BLaER1 treated with 17β-estradiol and CSF1 and Interleukin-3, amounts not matched to agents 10 nM and 100 nM (cell line): ENCODE results near the gene CUL1.

ENCODE experiments used
- H3K27ac ChIP-seq, 11 experiments: shearing (Covaris generic); formaldehyde crosslinking; 2 replicates each; pipeline ENCODE4 v1.8.1; 2022
- H3K27me3 ChIP-seq, 11 experiments: shearing (Covaris generic); formaldehyde crosslinking; 2 replicates each; pipeline ENCODE4 v1.8.1; 2022
- H3K36me3 ChIP-seq, 11 experiments: shearing (Covaris generic); formaldehyde crosslinking; 2 replicates each; pipeline ENCODE4 v1.8.1; 2022
- H3K4me1 ChIP-seq, 10 experiments: shearing (Covaris generic); formaldehyde crosslinking; 2 replicates each; pipeline ENCODE4 v1.8.1; 2022
- H3K4me2 ChIP-seq, 11 experiments: shearing (Covaris generic); formaldehyde crosslinking; 2 replicates each; pipeline ENCODE4 v1.8.1; 2022
- H3K4me3 ChIP-seq, 10 experiments: shearing (Covaris generic); formaldehyde crosslinking; 2 replicates each; pipeline ENCODE4 v1.8.1; 2022
- H3K9ac ChIP-seq, 11 experiments: shearing (Covaris generic); formaldehyde crosslinking; 2 replicates each; pipeline ENCODE4 v1.8.1; 2022
- H3K9me3 ChIP-seq, 11 experiments: shearing (Covaris generic); formaldehyde crosslinking; replicated peaks in 1 of 11; 2 replicates each; pipeline ENCODE4 v1.8.1; 2022
- H4K20me1 ChIP-seq, 11 experiments: shearing (Covaris generic); formaldehyde crosslinking; 2 replicates each; pipeline ENCODE4 v1.8.1; 2022
- Cebpa-rat ChIP-seq, 11 experiments: shearing (Covaris generic); IDR thresholded peaks; 2 replicates each; pipeline ENCODE4 v1.8.1; 2022

Gene CUL1

GRCh38 chr7:148717266-148717793, 18.6 kb downstream of the CUL1 start:
- no peak overlapping the region for H3K9ac ChIP-seq
- H3K4me3 ChIP-seq: no peak overlapping the region
- TF ChIP-seq Cebpa-rat (IDR thresholded peaks at IDR 0.05): no peak
- peaks cover 0 to 40% (median 26%) of the 10 kb centered on the region in 11 experiments; a peak in 19 of 22 replicates for H3K9me3 ChIP-seq
- peaks cover 8 to 42% (median 15%) of the 10 kb centered on the region in 10 experiments for H3K4me1 ChIP-seq
- H4K20me1 ChIP-seq: peaks cover 89 to 100% (median 100%) of the 10 kb centered on the region in 11 experiments
- no peak overlapping the region for H3K27ac ChIP-seq
- peaks cover 16 to 70% (median 38%) of the 10 kb centered on the region in 11 experiments; a peak in 20 of 22 replicates for H3K36me3 ChIP-seq
- H3K27me3 ChIP-seq: no peaks in the 10 kb centered on the region
- no peak overlapping the region for H3K4me2 ChIP-seq

GRCh38 chr7:148718431-148718830, 19.7 kb downstream of the CUL1 start:
- peaks cover 18 to 41% (median 25%) of the 10 kb centered on the region in 10 experiments for H3K4me1 ChIP-seq
- no peak overlapping the region for H3K27ac ChIP-seq
- TF ChIP-seq Cebpa-rat (IDR thresholded peaks at IDR 0.05): no peak
- H4K20me1 ChIP-seq: peaks cover 89 to 100% (median 100%) of the 10 kb centered on the region in 11 experiments
- no peaks in the 10 kb centered on the region for H3K27me3 ChIP-seq
- H3K9ac ChIP-seq: no peak overlapping the region
- H3K4me2 ChIP-seq: no peak overlapping the region
- no peak overlapping the region for H3K4me3 ChIP-seq
- H3K36me3 ChIP-seq: peaks cover 16 to 71% (median 45%) of the 10 kb centered on the region in 11 experiments; a peak in 20 of 22 replicates
- H3K9me3 ChIP-seq: peaks cover 0 to 50% (median 30%) of the 10 kb centered on the region in 11 experiments; a peak in 19 of 22 replicates

- Histone ChIP-seq H3K9me3 (peaks cover 0 to 51% (median 29%) of the 10 kb centered on the region in 11 experiments; a peak in 19 of 22 replicates), H3K4me1 (peaks cover 24 to 41% (median 34%) of the 10 kb centered on the region in 10 experiments), H3K9ac (no peak overlapping the region), H3K4me3 (no peak overlapping the region), H3K27ac (no peak overlapping the region), H3K36me3 (peaks cover 12 to 67% (median 41%) of the 10 kb centered on the region in 11 experiments; a peak in 20 of 22 replicates), H4K20me1 (peaks cover 90 to 100% (median 100%) of the 10 kb centered on the region in 11 experiments), H3K4me2 (0 out of 22 replicates have a peak overlapping the region, but pooled peaks of 1 of the 11 experiments have one; percentile 31), H3K27me3 (no peaks in the 10 kb centered on the region)
- TF ChIP-seq Cebpa-rat (IDR thresholded peaks at IDR 0.05): no peak
These were observed 21.1 kb downstream of the CUL1 start for GRCh38 chr7:148719753-148720152.

GRCh38 chr7:148720472-148720871, 21.8 kb downstream of the CUL1 start:
- no peak for TF ChIP-seq Cebpa-rat (IDR thresholded peaks at IDR 0.05)
- H3K4me1 ChIP-seq: peaks cover 30 to 46% (median 39%) of the 10 kb centered on the region in 10 experiments
- peaks cover 91 to 100% (median 100%) of the 10 kb centered on the region in 11 experiments for H4K20me1 ChIP-seq
- H3K9me3 ChIP-seq: peaks cover 0 to 44% (median 22%) of the 10 kb centered on the region in 11 experiments; a peak in 19 of 22 replicates
- peaks cover 5 to 66% (median 35%) of the 10 kb centered on the region in 11 experiments; a peak in 19 of 22 replicates for H3K36me3 ChIP-seq
- no peak overlapping the region for H3K4me3 ChIP-seq
- H3K4me2 ChIP-seq: peak overlapping the region in 2 of 11 experiments; percentile 6 to 31; a peak in 1 of 22 replicates
- no peak overlapping the region for H3K9ac ChIP-seq
- H3K27ac ChIP-seq: no peak overlapping the region
- no peaks in the 10 kb centered on the region for H3K27me3 ChIP-seq

- Histone ChIP-seq H3K36me3 (peaks cover 0 to 57% (median 30%) of the 10 kb centered on the region in 11 experiments; a peak in 18 of 22 replicates), H3K27me3 (no peaks in the 10 kb centered on the region), H3K4me1 (peaks cover 35 to 56% (median 48%) of the 10 kb centered on the region in 10 experiments), H4K20me1 (peaks cover 99 to 100% (median 100%) of the 10 kb centered on the region in 11 experiments), H3K4me2 (peak overlapping the region in 2 of 11 experiments; percentile 57 to 58; a peak in 1 of 22 replicates), H3K27ac (no peak overlapping the region), H3K9me3 (peaks cover 0 to 37% (median 14%) of the 10 kb centered on the region in 11 experiments; a peak in 19 of 22 replicates), H3K4me3 (no peak overlapping the region), H3K9ac (no peak overlapping the region)
- TF ChIP-seq Cebpa-rat (IDR thresholded peaks at IDR 0.05): no peak
These were observed 22.7 kb downstream of the CUL1 start for GRCh38 chr7:148721390-148721789.

GRCh38 chr7:148722340-148723165, 23.9 kb downstream of the CUL1 start:
- H3K27me3 ChIP-seq: no peaks in the 10 kb centered on the region
- peaks cover 43 to 66% (median 56%) of the 10 kb centered on the region in 10 experiments for H3K4me1 ChIP-seq
- peak overlapping the region; percentile 14 to 62 (median 56) for H3K4me2 ChIP-seq
- no peak for TF ChIP-seq Cebpa-rat (IDR thresholded peaks at IDR 0.05)
- peak overlapping the region in 1 of 11 experiments; percentile 25; a peak in 2 of 22 replicates for H3K27ac ChIP-seq
- no peak overlapping the region for H3K9ac ChIP-seq
- peaks cover 0 to 45% (median 19%) of the 10 kb centered on the region in 11 experiments; a peak in 17 of 22 replicates for H3K36me3 ChIP-seq
- H3K9me3 ChIP-seq: peaks cover 0 to 25% (median 7%) of the 10 kb centered on the region in 11 experiments; a peak in 8 of 22 replicates
- peaks cover 99 to 100% (median 100%) of the 10 kb centered on the region in 11 experiments for H4K20me1 ChIP-seq
- no peak overlapping the region for H3K4me3 ChIP-seq

GRCh38 chr7:148723166-148723559, 24.5 kb downstream of the CUL1 start:
- H3K9ac ChIP-seq: no peak overlapping the region
- H4K20me1 ChIP-seq: peaks cover 99 to 100% (median 100%) of the 10 kb centered on the region in 11 experiments
- H3K36me3 ChIP-seq: peaks cover 0 to 43% (median 16%) of the 10 kb centered on the region in 11 experiments; a peak in 17 of 22 replicates
- H3K4me2 ChIP-seq: peak overlapping the region; percentile 14 to 62 (median 56); a peak in 19 of 22 replicates
- TF ChIP-seq Cebpa-rat (IDR thresholded peaks at IDR 0.05): no peak
- no peak overlapping the region for H3K4me3 ChIP-seq
- peaks cover 46 to 67% (median 56%) of the 10 kb centered on the region in 10 experiments for H3K4me1 ChIP-seq
- no peaks in the 10 kb centered on the region for H3K27me3 ChIP-seq
- H3K27ac ChIP-seq: peak overlapping the region in 1 of 11 experiments; percentile 25; a peak in 1 of 22 replicates
- H3K9me3 ChIP-seq: peaks cover 0 to 21% (median 7%) of the 10 kb centered on the region in 11 experiments; a peak in 7 of 22 replicates

GRCh38 chr7:148723846-148724245, 25.1 kb downstream of the CUL1 start:
- no peak overlapping the region for H3K27ac ChIP-seq
- H3K4me1 ChIP-seq: peaks cover 46 to 67% (median 56%) of the 10 kb centered on the region in 10 experiments
- H3K36me3 ChIP-seq: peaks cover 0 to 43% (median 14%) of the 10 kb centered on the region in 11 experiments; a peak in 17 of 22 replicates
- no peak for TF ChIP-seq Cebpa-rat (IDR thresholded peaks at IDR 0.05)
- H3K9ac ChIP-seq: no peak overlapping the region
- H4K20me1 ChIP-seq: peaks cover 99 to 100% (median 100%) of the 10 kb centered on the region in 11 experiments
- H3K27me3 ChIP-seq: no peaks in the 10 kb centered on the region
- H3K4me2 ChIP-seq: peak overlapping the region in 6 of 11 experiments; percentile 19 to 36 (median 22); a peak in 10 of 22 replicates
- peaks cover 0 to 21% (median 7%) of the 10 kb centered on the region in 11 experiments; a peak in 7 of 22 replicates for H3K9me3 ChIP-seq
- H3K4me3 ChIP-seq: no peak overlapping the region
